GM21737 (cell line): ENCODE results near the gene TMEM259.

ENCODE experiments used
- ATAC-seq: cut with Tn5 transposase; IDR thresholded peaks from one replicate; pipeline ENCODE4 v1.9.1; 2021; ENCODE audit warnings: mild to moderate bottlenecking, moderate library complexity; ENCODE audit not compliant: unreplicated experiment

TMEM259 gene

DNA sequence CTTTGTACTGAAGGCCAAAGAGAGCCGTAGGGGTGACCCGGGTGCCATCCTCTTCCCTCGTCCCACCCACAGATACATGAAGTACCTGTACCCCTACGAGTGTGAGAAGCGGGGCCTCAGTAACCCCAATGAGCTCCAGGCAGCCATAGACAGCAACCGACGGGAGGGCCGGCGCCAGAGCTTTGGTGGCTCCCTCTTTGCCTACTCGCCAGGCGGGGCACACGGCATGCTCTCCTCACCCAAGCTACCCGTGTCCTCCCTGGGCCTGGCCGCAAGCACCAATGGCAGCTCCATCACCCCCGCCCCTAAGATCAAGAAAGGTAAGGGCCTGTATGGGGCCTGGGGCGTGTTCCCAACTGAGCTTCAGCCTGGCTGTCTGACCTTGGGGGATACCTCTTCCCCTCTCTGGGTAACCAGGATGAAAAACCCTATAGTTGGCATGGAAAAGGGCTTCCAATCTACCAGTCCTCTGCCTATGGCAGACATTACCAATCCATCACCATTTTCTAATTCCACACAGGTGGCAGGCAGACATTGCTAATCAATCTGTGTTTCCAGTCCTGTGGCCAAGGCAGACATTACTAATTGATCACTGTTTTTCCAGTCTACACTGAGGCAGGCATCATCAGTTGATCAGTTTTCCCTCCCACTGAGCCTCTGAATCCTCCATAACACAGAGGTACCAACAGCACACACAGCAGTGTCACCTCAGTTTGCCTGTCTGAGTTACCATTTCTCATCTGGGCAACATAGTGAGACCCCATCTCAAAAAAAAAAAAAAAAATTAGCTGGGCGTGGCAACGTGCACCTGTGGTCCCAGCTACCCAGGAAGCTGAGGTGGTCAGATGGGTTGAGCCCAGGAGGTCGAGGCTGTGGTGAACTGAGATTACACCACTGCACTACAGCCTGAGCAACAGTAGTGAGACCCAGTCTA, 55.9 kb downstream of the TMEM259 start:
- ATAC-seq = no peak

DNA sequence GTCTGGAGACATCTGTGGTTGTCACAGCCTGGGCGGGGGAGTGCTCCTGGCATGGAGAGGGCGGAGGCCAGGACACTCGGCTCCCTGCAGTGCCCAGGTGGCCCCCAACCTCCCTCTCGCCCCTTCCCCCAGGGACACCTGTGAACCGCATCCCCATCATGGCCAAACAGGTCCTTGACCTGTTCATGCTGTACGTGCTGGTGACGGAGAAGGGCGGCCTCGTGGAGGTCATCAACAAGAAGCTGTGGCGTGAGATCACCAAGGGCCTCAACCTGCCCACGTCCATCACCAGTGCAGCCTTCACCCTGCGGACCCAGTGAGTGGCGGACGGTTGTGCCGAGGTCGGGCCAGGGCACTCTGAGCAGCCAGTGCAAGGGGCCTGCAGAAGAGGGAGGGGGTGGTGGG, 56.8 kb downstream of the TMEM259 start:
- ATAC-seq = no peak

DNA sequence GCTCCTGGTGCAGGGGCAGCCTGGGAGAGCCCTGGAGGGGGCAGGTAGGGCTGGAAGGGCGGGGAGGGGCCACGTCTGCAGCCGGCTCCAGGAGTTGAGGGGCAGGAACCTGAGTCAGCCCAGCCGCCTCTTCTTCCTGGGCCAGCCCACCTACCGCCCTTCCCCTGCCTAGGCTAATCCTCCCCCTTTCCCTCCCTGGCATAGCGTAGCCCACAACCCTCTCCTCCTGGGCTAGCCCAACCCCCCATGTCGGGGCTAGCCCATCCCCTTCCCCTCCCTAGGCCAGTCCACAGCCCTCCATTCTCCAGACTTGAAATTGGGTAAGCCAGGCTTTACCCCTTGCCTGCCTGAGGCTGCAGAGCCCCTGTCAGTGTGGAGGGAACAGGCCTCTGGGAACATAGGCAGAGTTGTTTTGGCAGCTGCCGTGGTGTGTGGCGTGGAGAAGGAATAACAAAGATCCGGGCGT, 57.4 kb downstream of the TMEM259 start:
- ATAC-seq = no peak

DNA sequence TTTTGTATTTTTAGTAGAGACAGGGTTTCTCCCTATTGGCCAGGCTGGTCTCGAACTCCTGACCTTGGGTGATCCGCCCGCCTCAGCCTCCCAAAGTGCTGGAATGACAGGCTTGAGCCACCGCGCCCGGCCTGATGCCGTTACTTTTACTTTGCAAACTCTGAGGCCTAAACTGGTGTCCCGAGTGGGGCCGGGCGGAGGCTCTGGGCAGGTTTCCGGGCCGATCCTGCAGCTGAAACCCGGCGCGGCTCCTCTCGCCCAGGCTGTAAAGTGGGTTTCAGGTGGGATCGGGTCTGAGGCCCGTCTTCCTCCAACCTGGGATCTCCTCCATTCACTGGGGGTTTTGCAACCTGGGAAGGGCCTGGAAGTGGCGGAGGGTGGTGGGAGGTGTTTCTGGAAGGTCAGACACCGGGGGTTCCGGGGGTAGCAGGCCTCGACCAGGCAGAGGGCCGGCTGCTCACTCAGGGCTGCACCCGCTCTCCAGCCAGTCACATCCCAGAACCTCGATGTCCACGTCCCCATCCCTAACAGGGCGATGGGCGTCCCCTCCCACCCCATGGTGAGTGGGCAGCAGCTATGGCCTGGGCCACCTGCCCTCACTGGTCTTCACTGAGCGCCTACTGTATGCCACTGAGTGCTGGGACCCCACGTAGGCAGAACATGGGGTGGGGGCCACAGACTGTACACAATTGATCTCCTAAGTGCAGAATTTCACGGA, 58.1 kb downstream of the TMEM259 start:
- ATAC-seq = no peak

DNA sequence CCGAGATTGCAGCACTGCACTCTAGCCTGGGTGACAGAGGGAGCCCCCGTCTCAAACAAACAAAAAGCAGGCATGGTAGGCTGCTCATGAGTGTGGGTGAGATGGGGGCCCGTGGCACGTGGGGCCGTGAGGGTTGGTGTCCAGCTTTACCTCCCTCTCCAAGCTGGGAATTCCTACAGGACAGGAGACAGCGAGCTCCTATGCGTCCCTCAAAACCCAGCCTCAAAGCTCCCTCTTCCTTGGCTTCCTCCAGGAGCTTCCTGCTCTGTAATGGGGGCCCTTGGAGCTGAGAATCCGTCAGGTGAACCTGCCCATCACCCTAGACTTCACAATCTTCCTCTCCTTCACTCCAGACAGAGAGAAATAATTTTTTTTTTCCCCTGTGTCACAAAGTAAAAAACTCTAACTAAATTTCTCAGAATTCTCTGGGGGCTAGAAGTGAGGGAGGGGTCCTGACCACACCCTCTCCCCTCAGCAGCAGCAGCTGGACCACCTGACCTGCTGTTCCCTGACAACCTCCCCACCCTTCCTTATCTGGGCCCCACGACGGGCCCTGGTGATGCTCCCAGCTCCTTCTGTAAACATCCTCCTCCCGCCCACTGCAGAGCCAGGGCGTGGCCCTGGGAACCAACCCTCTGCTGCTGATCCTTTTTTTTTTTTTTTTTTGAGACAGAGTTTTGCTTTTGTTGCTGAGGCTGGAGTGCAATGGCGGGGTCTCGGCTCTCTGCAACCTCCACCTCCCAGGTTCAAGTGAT, 58.9 kb downstream of the TMEM259 start:
- no peak for ATAC-seq

DNA sequence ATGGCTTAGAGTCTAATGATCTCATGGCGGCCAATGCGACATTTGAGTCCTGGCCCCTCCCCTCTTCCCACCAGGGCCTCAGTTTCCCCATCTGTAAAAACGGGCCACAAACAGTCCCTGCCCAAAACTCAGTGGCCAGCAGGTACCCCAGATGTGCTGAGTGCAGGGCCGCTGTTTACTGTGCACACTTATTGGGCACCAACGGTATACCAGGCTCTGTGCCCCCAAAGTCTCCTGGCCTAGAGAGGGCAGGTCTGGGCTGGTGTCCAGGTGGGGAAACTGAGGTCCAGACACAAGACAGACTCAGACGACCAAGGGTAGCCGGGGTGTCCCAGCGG, 60.4 kb downstream of the TMEM259 start:
- ATAC-seq = no peak

DNA sequence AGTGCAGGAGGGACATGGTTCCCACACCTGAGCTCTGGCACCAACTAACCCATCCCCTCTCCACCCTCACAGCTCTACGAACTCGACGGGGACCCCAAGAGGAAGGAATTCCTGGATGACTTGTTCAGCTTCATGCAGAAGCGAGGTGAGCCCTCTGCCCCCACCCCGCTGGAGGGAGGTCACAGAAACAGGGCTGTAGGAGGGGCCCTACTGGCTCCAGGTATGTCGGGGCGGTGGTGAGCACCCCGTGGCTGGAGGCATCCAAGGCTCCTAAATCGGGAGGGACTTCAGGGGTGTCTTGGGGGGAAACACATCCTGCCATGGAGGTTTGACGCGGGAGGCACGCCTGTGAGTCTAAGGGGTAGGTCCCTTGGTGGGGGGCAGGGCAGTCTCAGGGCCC, 60.9 kb downstream of the TMEM259 start:
- no peak for ATAC-seq
